ENCODE measurements around the gene OR4P4. TPM values are rescaled to one million over a fixed set of nuclear protein-coding genes. Genes with fewer than 3 reads are reported as not detected.

Gene OR4P4
- polyA plus RNA-seq, 2 of the 4 experiments (the other 2 are of a cell fraction): not detected

DNA sequence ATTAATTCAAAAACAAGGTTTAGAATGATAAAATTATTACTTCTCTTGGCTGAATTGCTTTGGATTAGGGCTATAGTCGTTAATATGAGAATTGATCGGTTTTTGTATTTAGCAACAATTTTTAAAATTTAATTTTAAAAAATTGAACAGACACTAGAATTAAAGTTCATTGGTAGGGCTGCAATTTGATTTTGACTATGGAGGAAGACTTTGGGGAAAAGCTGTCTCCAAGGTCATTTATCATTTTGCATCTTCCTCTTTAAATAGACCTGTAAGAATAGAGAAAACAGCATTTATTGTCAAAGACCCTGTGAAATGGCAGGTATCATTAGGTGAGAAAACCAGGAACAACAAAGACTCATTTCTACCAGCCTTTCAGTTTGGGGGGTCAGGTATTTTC is 13.1 kb downstream of the OR4P4 start, which contains the start of gene OR4S2:
Gene OR4S2, plus strand, starts transcription at position 301 of the 400 bp plus-strand sequence. CDS start 2,577 bp downstream, outside the sequence.
- ChIA-PET CTCF (no interaction called here), POLR2A (no interaction called here)
- Histone ChIP-seq H3K4me3 (no peak within 1 kb of the TSS), H3K4me1 (no peaks in the 10 kb centered on the region), H3K27ac (no peak within 1 kb of the TSS), H3K9me3 (no peaks in the 10 kb centered on the region), H3K4me2 (no peak within 1 kb of the TSS)
- DNase-seq (ENCODE audit: low read depth in 1 of 2, low spot score in 1 of 2) (no peak), ATAC-seq (no peak), FAIRE-seq (no peak)
- no peak for TF ChIP-seq CEBPB (IDR thresholded peaks at IDR 0.05)
- TF ChIP-seq KDM1A (IDR thresholded peaks at IDR 0.05; ENCODE audit: low read depth): no peak
- no peak for TF ChIP-seq HEYL (CRISPR knock-in tag; IDR thresholded peaks at IDR 0.05)
- TF ChIP-seq, protein P1, sequence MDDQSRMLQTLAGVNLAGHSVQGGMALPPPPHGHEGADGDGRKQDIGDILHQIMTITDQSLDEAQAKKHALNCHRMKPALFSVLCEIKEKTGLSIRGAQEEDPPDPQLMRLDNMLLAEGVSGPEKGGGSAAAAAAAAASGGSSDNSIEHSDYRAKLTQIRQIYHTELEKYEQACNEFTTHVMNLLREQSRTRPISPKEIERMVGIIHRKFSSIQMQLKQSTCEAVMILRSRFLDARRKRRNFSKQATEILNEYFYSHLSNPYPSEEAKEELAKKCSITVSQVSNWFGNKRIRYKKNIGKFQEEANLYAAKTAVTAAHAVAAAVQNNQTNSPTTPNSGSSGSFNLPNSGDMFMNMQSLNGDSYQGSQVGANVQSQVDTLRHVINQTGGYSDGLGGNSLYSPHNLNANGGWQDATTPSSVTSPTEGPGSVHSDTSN (IDR thresholded peaks at IDR 0.05): no peak
- TF ChIP-seq CBX2 (IDR thresholded peaks at IDR 0.05; ENCODE audit: borderline replicate concordance, low read depth): no peak
- no peak for TF ChIP-seq NPAS2 (CRISPR knock-in tag; IDR thresholded peaks at IDR 0.05; ENCODE audit: borderline replicate concordance)
- no peak for TF ChIP-seq RARB (CRISPR knock-in tag; IDR thresholded peaks at IDR 0.05)
- TF ChIP-seq EHF (CRISPR knock-in tag; IDR thresholded peaks at IDR 0.05): no peak
- TF ChIP-seq REST (IDR thresholded peaks at IDR 0.05): no peak
- TF ChIP-seq, protein P2, sequence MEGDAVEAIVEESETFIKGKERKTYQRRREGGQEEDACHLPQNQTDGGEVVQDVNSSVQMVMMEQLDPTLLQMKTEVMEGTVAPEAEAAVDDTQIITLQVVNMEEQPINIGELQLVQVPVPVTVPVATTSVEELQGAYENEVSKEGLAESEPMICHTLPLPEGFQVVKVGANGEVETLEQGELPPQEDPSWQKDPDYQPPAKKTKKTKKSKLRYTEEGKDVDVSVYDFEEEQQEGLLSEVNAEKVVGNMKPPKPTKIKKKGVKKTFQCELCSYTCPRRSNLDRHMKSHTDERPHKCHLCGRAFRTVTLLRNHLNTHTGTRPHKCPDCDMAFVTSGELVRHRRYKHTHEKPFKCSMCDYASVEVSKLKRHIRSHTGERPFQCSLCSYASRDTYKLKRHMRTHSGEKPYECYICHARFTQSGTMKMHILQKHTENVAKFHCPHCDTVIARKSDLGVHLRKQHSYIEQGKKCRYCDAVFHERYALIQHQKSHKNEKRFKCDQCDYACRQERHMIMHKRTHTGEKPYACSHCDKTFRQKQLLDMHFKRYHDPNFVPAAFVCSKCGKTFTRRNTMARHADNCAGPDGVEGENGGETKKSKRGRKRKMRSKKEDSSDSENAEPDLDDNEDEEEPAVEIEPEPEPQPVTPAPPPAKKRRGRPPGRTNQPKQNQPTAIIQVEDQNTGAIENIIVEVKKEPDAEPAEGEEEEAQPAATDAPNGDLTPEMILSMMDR (IDR thresholded peaks at IDR 0.05): no peak
- no peak for TF ChIP-seq ZC3H11A (IDR thresholded peaks at IDR 0.05)
- TF ChIP-seq, protein P3, sequence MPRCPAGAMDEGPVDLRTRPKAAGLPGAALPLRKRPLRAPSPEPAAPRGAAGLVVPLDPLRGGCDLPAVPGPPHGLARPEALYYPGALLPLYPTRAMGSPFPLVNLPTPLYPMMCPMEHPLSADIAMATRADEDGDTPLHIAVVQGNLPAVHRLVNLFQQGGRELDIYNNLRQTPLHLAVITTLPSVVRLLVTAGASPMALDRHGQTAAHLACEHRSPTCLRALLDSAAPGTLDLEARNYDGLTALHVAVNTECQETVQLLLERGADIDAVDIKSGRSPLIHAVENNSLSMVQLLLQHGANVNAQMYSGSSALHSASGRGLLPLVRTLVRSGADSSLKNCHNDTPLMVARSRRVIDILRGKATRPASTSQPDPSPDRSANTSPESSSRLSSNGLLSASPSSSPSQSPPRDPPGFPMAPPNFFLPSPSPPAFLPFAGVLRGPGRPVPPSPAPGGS (IDR thresholded peaks at IDR 0.05): no peak
- TF ChIP-seq POLR2A (IDR thresholded peaks at IDR 0.05; ENCODE audit: low read length): no peak
- TF ChIP-seq, protein P4, sequence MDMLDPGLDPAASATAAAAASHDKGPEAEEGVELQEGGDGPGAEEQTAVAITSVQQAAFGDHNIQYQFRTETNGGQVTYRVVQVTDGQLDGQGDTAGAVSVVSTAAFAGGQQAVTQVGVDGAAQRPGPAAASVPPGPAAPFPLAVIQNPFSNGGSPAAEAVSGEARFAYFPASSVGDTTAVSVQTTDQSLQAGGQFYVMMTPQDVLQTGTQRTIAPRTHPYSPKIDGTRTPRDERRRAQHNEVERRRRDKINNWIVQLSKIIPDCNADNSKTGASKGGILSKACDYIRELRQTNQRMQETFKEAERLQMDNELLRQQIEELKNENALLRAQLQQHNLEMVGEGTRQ (IDR thresholded peaks at IDR 0.05): no peak
- no peak for TF ChIP-seq EP300 (IDR thresholded peaks at IDR 0.05)
- no peak for TF ChIP-seq FOSL2 (IDR thresholded peaks at IDR 0.05)
- no peak for TF ChIP-seq FOSL2 (CRISPR knock-in tag; IDR thresholded peaks at IDR 0.05)
- no peak for TF ChIP-seq HOXB5 (CRISPR knock-in tag; IDR thresholded peaks at IDR 0.05)
- WGBS (ENCODE audit: missing lambda C conversion rate): 0% methylated on average over 2 of the region's 2 CpGs

DNA sequence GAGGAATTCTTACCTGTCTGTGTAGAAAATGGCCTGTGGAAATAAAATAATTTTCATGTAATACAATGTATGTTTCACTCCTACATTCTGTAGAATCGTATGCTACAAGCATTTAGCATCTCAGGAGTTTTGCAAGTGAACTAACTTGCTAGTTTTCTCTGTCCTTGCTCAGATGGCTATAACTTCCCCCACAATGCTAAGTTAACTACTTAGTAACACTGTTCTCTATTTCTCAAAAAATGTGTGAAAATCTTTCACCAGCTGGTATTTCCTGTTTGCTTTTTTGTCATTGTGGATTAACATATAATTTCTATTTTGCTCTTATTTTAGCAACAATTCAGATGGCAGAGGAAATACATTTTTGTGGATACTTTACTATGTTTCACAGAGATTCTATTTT is 17.6 kb downstream of the OR4P4 start:
- no peaks in the 10 kb centered on the region for H3K4me1 ChIP-seq
- no peak overlapping the region for H3K27ac ChIP-seq
- POLR2A ChIA-PET: no interaction called here
- no peak overlapping the region for H3K4me2 ChIP-seq
- ATAC-seq (no peak), FAIRE-seq (no peak), DNase-seq (ENCODE audit: low read depth in 1 of 2, low spot score in 1 of 2) (no peak)
- CTCF ChIA-PET: no interaction called here
- WGBS (ENCODE audit: missing lambda C conversion rate): 6% methylated on average over 1 of the region's 1 CpG
- H3K9me3 ChIP-seq: no peaks in the 10 kb centered on the region
- H3K4me3 ChIP-seq: no peak overlapping the region
- TF ChIP-seq, protein P5, sequence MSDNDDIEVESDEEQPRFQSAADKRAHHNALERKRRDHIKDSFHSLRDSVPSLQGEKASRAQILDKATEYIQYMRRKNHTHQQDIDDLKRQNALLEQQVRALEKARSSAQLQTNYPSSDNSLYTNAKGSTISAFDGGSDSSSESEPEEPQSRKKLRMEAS (IDR thresholded peaks at IDR 0.05): no peak
- TF ChIP-seq NR3C1 (IDR thresholded peaks at IDR 0.05): no peak
- no peak for TF ChIP-seq FOSL2 (IDR thresholded peaks at IDR 0.05)
- TF ChIP-seq FOSL2 (CRISPR knock-in tag; IDR thresholded peaks at IDR 0.05): no peak
- no peak for TF ChIP-seq HEYL (CRISPR knock-in tag; IDR thresholded peaks at IDR 0.05)
- TF ChIP-seq ESRRA (IDR thresholded peaks at IDR 0.05; ENCODE audit: borderline replicate concordance, low read length): no peak
- TF ChIP-seq RNF2 (IDR thresholded peaks at IDR 0.05; ENCODE audit: borderline replicate concordance, low read depth): no peak
- no peak for TF ChIP-seq PHF8 (IDR thresholded peaks at IDR 0.05; ENCODE audit: borderline replicate concordance, low read depth)
- TF ChIP-seq RFX5 (IDR thresholded peaks at IDR 0.05): no peak
- no peak for TF ChIP-seq CHD2 (IDR thresholded peaks at IDR 0.05; ENCODE audit: low read length, partially characterized antibody)
- TF ChIP-seq POLR2AphosphoS2 (conservative IDR thresholded peaks at IDR 0.05; ENCODE audit: low read length): no peak
- no peak for TF ChIP-seq MAFK (IDR thresholded peaks at IDR 0.05; ENCODE audit: partially characterized antibody)
- TF ChIP-seq REST (IDR thresholded peaks at IDR 0.05): no peak
